ENCODE results near the gene GPR160. TPM values are rescaled to one million over a fixed set of nuclear protein-coding genes. Genes with fewer than 3 reads are reported as not detected.

GPR160 gene
- total and polyA plus RNA-seq, 2 donors from 2014 or later, result 23.7 to 24.9 TPM

DNA sequence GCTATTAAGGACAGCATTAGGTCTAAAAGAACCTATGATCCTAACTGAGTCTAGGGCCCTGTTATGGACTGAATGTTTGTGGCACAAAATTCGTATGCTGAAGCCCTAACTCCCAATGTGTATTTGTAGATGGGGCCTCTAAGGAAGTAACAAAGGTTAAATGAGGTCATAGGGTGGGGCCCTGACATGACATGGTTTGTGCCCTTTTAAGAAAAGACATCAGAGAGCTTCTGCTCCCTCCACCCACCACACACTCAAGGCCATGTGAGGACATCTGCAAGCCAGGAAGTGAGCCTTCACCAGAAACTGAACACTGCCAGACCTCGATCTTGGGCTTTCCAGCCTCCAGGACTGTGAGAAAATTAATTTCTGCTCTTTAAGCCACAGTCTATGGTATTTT, 94.5 kb downstream of the GPR160 start:
- Histone ChIP-seq H3K36me3 (ENCODE audit: control insufficient read depth in 2 of 3, insufficient read depth in 3 of 3, low read length in 3 of 3) (peaks cover 5 to 38% (median 16%) of the 10 kb centered on the region in 3 donors), H3K4me1 (ENCODE audit: control insufficient read depth in 2 of 3, insufficient read depth in 2 of 3, low read depth in 1 of 3, low read length in 3 of 3) (peaks cover 0 to 2% (median 0%) of the 10 kb centered on the region in 3 donors), H3K27me3 (ENCODE audit: control insufficient read depth, insufficient read depth, low read length) (no peaks in the 10 kb centered on the region), H3K27ac (ENCODE audit: low read depth in 2 of 2, low read length in 2 of 2) (no peak overlapping the region), H3K9me3 (ENCODE audit: control insufficient read depth in 2 of 3, insufficient read depth in 1 of 3, low read length in 3 of 3) (peaks cover 0 to 4% (median 0%) of the 10 kb centered on the region in 3 donors), H3K4me3 (ENCODE audit: low read length in 3 of 3) (no peak overlapping the region), H3K9ac (ENCODE audit: low read length in 3 of 3) (no peak overlapping the region)
- intact Hi-C loops (cut with DNase I), result no loop called here
- FAIRE-seq (no peak), DNase-seq (no peak)
- TF ChIP-seq CTCF (IDR thresholded peaks at IDR 0.05; ENCODE audit: borderline replicate concordance, extremely low read depth, insufficient read depth), result no peak

Other genes with a start within 250 kb of the GPR160 start
- gene LRRIQ4, start 225.1 kb upstream of the GPR160 start, total RNA-seq, result not detected
- gene LRRIQ4, start 225.1 kb upstream of the GPR160 start, polyA plus RNA-seq (ENCODE audit: insufficient read depth, low read depth, low replicate concordance), result not detected
- gene LRRC34, start 225.1 kb upstream of the GPR160 start, total RNA-seq, result 4.0 TPM
- gene LRRC34, start 225.1 kb upstream of the GPR160 start, polyA plus RNA-seq (ENCODE audit: insufficient read depth, low read depth, low replicate concordance), result 5.7 TPM
- 0.76 TPM for gene LRRC31, start 168.1 kb upstream of the GPR160 start, total RNA-seq
- gene LRRC31, start 168.1 kb upstream of the GPR160 start, polyA plus RNA-seq (ENCODE audit: insufficient read depth, low read depth, low replicate concordance), result not detected
- not detected for gene SAMD7, start 126.4 kb upstream of the GPR160 start, total RNA-seq
- not detected for gene SAMD7, start 126.4 kb upstream of the GPR160 start, polyA plus RNA-seq (ENCODE audit: insufficient read depth, low read depth, low replicate concordance)
- gene SEC62, start 71.2 kb upstream of the GPR160 start, total RNA-seq, result 139 TPM
- 131 TPM for gene SEC62, start 71.2 kb upstream of the GPR160 start, polyA plus RNA-seq (ENCODE audit: insufficient read depth, low read depth, low replicate concordance)
- gene PHC3, start 143.7 kb downstream of the GPR160 start, total RNA-seq, result 85.6 TPM
- 3.6 TPM for gene PHC3, start 143.7 kb downstream of the GPR160 start, polyA plus RNA-seq (ENCODE audit: insufficient read depth, low read depth, low replicate concordance)
- gene PRKCI, start 184.4 kb downstream of the GPR160 start, total RNA-seq, result 41.5 TPM
- 12.6 TPM for gene PRKCI, start 184.4 kb downstream of the GPR160 start, polyA plus RNA-seq (ENCODE audit: insufficient read depth, low read depth, low replicate concordance)

All from kidney (tissue), 14 donors.